HG03378 (cell line): Measurements from ENCODE around the gene UBE3A.
A peak's percentile ranks its signal among the peaks of the same experiment; 100 is the strongest.
"Not testable (repeated sequence)": the region's sequence is repeated elsewhere in the genome, so short reads cannot be mapped to it uniquely, and the experiment has no call there.

Experiments used
- ATAC-seq: cut with Tn5 transposase; IDR thresholded peaks from one replicate; pipeline ENCODE4 v1.9.1; 2021; ENCODE audit warnings: mild to moderate bottlenecking, moderate library complexity; ENCODE audit not compliant: unreplicated experiment

UBE3A gene

DNA sequence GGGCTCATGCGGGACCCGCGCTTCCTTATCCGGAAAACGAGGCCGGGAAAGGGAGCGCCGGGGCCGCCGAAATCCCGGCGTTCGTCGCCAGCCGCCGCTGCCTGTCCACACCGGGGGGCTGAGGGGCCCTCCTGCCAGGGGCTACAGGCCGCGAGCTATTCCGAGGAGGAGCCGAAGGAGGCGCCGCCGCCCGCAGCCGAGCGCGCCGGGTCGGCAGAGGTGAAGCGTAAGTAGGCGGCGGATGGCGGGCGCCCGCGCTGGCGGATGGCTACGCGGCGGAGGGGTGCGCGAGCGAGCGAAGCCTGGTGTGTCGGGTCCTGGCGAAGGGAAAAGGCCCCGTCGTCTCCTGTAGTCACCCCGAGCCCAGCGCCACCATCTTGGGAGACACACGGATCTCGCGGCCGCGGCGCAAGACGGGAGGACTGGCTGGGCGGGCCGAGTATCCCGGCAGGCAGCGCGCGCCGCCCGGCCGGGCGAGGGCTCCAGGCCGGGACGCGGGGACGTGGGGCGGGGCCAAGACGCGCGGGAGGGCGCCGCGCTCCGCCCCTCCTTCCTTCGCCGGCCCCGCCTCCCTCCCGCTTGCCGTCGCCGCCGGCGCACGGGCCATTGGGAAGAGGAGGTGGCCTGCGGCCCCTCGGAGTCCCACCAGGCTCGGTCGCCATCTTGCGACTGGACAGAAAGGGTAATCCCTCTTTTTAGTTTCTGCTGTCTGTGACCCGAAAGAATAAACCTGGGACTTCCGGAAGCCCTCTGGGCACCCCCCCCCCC lies at the start of gene UBE3A:
Gene UBE3A, minus strand, starts transcription at position 424 of the 768 bp plus-strand sequence. CDS start 29,917 bp downstream, outside the sequence.
- peak; percentile 67 for ATAC-seq

DNA sequence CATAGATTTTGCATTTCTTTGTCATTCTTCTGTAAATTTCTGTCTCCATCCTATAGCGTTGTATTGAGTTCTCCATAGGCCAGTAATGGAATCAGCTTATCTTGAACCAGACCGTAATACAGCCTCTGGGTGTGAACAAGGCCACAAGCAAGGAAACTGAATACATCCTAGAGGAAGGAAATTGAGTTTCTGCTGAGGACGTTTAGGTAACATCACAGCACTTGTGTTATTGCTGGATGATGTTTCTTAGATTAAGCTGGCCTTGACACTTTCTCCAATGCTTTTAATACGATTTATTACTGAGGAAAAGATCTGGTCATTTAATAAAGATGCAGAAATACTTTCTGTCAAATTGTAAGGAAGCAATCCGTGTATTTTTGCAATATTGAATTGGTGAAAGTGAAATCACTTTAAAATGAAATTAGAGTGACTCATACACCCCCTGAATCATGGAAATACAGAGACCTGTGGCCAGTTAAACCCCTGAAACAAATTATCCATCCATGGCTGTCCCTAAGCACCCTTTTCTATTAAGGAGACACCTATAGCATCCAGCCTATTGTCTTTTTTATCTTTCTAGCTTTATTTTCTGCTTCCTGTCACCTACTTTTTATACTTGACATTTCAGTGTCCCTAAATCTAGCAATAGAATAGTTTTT lies 48.5 kb upstream of the UBE3A start:
- no peak for ATAC-seq

DNA sequence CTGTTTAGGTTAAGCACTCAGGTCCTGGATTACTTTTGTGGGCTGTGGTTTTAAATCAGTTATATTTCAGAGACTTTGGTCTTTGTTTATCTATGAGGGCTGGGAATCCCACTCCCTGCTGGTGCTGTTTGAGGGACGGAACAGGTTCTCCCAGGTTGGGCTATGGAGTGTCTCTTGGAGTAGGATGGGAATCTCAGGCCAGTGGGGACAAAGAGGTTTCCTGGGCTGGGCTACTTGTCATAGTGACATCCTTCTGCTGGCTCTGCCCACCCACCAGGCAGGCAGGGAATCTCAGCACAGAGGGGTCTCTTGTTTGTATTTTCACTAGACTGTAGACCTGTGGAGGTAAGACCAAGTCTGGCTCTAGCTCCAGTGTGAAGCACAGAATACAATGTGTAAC lies 47.2 kb upstream of the UBE3A start:
- ATAC-seq, result no peak

DNA sequence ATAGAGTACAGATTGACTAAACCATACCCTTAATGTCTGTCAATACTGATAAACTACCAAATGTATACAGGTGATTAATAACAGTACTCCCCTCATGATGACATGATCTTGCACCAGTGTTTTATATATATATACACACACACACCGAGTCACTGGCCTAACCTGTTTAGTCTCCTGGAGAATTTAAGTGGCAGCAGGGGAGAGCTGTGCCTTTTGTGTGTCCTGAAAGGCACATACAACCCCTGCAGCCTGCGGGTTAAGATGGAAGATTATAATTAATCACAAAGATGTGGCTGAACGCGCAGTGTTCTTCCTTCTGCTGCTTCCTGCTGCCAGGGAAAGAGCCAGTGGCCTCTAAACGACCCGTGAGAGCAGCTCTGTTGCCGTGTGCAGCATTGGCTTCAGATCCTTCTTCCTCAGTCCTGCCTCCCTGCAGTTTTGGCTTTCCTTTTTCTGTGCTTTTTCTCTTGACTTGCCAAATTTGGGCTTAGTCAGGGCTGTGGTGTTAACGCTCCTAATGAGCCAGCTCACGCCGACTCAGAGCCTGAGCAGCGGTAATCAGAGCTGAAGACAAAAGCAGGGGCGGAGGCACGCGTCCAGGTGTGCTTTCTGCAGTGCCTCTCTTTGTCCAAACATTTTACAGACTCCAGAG lies 42.5 kb upstream of the UBE3A start:
- no peak for ATAC-seq

DNA sequence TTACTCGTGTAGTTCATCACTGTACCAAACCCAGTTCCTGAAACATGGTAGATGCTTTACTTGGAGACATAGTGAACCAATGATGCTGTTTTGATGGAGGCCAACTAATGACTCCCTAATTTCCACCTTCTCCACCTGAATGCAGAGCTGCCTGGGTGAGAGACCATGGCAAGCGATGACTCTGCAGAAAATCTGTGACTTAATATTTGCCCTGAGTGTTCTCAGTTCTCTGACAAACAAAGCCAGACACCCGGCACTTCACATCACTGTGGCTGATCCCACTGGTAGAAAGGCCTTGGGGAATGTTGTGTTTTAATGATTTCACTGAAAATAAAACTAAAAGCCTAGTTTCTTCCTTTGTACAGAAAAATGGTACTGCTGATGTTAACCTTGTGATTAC lies 39.5 kb upstream of the UBE3A start:
- ATAC-seq, result no peak

DNA sequence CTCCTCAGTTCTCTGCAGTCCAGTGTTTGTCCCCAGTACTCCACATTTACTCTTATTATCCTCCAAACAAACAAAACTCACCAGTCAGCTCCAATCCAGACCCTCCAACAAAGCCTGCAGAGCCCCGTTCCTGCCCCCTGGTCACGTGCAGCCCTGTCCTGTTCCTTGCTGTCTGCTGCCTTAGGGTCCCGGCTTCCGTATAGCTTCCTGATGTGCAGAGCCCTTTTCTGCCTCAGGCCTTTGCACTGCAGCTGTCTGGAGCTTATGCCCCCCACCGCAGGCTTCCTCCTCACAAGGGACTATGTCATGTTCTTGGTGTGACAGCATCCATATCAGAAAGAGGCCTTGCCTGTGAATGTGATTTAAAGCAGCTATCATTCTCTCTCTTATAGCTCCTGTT lies 39.0 kb upstream of the UBE3A start:
- no peak for ATAC-seq

DNA sequence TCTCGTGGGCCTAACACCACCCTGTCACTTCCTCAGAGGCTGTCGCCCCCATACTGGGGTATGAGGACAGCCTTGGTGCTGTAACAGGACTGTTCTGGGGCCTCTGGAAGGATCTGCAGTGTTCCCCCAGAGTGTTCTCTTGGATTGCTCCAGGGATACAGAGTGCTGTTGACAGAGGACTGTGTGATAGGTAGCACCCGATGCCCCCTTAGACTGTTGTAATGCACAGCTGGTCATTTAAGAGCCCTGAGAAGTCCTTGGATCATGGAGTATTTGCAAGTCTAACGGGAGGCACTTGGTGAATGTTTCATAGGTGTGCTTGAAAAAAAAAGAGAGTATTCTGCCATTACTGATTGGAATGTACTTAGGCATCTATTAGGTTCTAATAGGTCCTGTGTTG lies 35.4 kb upstream of the UBE3A start:
- no peak for ATAC-seq

DNA sequence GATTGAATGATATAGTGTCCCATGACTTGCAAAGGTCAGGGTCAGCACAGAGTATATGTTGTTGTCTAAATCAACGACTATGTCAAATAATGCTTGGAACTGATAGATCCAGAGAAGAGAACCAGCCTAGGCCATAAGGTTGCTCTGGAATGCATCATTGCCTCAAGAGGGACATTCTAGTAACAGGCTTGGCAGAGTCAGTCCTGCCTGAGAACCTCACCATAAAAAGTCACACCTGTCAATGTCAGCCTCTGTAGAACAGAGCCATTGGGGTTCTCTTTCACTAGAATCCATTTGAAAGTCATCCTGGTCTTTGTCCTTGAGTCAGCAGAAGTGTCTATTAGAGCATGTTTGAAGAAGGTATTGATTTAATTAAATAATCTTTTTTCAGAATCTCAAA lies 31.4 kb upstream of the UBE3A start:
- ATAC-seq, result no peak

DNA sequence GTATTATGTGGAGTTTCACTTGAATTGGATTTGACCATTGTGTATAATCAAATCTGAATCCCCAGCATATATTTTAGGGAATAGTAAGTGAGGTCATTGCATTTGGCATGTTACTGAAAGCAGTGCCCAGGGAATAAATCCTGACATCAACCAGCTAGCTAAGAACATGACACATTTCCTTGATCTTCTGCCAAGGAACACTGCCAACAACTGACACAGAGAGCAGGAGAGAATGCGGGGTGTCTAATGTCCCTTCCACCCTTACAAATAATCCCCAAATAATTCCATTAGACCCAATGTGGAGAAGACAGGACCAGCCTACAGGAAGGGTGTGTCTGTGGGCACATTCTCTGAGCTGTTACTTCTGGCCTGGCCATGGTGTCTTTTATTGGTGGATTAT lies 30.6 kb upstream of the UBE3A start:
- no peak for ATAC-seq

DNA sequence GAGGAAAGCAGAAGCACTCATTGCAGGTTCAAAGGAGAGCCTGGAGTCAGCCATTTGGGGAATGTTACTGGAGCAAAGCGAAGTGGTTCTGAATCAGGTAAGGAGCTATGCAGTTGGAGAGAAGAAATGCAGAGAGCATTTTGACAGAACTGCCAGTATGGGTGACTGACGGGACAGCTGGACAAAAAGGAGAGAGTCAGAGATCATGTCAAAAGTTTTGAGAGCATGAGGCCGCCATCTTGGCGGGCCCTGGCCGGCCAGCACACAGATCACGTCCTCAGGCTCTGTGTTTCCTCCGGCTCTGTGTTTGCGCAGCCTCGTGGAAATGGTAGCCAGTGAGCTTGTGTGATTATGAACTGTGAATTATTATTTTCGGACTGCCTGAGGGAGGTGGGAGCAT lies 29.8 kb upstream of the UBE3A start:
- no peak for ATAC-seq

DNA sequence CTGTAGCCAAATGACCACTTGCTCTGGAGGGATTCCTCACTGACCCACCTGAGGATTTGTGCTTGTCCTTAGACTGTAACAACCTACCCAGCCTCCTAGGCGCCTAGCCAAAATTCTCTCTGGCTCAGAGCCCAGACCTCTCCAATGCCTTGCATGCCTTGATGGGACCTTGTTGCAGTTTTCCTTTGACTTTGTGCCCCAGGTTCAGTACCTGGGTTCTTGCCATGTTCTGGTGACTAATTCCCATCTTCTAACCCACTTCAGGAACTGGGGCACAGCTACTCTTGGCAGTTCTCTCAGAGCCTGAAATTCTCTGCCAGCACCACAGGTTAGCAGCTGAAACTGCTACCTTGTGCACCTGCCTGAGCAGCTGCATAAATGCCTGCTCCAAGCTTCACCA lies 27.0 kb upstream of the UBE3A start:
- ATAC-seq, result no peak

DNA sequence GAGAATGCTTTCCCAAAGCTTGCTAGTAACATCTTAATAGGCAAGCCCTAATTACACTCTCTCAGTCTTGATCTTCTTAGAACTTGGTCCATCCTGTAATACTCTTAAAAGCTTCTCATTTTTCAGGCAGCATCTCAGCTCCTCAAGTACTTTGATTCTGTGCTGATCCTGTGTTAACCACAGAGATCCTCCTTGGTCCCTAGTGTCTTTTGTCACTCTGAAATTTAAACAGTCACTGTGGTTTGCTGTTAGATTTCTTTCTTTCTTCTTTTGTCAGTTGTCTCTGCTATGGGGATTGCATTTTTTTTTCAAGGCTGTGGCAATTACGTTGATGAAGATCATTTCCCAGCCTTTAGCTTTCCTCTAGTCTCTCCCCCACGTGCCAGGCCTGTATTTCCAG lies 26.0 kb upstream of the UBE3A start:
- no peak for ATAC-seq

DNA sequence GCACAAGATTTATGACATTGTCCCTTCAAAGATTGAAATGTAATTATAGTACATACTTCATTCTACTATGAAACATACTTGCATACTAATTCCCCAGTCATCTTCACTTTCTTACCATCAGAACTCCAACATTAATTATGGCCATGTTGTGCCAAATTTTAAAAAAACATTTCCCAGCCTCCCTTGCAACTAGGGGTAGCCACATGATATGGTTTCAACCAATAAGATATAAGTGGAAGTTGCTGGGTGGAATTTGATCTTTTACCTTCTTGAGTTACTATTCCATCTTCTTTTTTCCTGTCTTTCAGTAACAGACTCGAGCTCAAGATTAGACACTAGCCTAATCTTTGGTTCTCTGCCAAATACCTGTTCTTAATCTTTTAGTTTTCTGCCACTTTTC lies 25.6 kb upstream of the UBE3A start:
- ATAC-seq, result no peak

DNA sequence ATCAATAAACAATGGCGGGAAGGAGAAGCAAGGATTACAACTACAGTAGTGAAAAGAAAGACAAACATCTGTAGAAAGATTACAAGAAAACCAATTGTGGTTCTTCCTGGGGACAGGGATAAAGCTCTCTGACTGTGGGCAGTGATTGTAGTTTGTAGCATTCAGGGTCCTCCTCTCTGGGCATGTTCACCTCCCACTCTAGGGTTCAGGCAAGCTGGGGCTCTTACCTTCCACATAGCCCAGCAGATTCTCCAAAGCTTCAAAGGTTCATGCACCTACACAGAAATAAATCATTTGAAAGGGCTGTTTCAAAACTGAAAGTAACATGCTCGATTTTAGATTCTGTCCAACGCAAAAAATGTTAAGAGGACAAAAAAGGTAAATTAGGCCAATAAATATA lies 17.4 kb upstream of the UBE3A start:
- no peak for ATAC-seq

DNA sequence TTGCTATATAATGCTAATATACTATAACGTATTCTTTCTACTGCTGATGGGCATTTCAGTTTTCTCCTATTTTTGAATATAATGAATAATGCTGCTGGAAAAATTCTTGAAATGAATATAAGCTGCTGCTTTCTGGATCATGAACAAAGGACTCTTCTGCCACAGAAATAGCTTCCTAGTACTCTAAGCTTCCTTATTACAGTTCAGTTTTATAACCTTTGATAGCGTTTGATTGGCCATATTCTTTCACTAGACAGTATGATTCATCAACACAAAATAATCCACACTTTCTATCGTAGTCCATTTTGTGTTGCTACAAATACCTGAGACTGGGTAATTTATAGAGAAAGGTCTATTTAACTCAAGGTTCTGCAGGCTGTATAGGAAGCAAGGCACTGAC lies 16.4 kb upstream of the UBE3A start:
- no peak for ATAC-seq

DNA sequence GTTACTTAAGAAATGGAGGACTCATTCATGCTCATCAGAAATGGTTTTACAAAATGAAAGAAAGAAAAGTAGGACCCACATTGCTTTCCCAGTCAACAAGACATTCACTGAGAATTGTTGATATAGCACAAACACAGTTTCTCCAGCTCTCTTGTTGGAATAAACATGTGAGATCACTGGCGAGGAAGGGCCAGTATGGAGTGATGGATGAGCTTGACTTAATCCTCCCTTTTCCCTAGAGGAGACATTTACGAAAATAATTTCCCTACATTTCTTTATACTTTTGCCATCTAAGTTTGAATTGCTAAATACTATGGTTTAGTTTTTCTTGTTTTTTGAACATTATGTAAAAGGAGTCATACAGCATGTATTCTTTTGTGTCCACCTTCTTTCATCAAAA lies 15.9 kb upstream of the UBE3A start:
- no peak for ATAC-seq

DNA sequence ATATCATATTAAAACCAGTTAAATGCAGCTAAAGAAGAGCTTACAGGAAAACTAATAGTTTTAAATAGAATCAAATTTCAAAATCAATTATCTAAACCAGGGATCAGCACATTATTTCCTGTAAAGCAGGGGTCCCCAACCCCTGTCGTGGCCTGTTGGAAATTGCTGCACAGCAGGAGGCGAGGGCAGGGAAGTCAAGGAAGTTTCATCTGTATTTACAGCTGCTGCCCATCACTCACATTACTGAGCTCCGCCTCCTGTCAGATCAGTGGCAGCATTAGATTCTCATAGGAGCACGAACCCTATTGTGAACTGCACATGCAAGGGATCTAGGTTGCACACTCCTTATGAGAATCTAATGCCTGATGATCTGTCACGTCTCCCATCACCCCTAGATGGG lies 14.4 kb upstream of the UBE3A start:
- not testable (repeated sequence) for ATAC-seq

DNA sequence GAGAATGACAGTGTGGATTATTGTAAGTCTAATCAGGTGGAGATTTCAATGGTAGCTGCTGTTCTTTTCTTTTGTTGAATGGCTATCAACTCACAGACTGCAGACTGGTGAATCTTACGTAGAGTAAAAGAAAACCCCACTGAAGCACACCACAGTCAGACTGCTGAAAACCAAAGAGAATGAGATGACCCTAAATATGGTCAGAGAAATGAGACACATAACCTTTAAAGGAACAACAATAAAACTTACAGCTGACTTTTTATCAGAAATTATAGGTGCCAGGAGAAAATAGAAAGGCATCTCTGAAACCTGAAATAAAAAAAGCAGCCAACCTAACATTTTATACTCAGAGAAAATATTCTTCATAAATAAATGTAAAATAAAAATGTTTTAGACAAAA lies 12.7 kb upstream of the UBE3A start:
- no peak for ATAC-seq

DNA sequence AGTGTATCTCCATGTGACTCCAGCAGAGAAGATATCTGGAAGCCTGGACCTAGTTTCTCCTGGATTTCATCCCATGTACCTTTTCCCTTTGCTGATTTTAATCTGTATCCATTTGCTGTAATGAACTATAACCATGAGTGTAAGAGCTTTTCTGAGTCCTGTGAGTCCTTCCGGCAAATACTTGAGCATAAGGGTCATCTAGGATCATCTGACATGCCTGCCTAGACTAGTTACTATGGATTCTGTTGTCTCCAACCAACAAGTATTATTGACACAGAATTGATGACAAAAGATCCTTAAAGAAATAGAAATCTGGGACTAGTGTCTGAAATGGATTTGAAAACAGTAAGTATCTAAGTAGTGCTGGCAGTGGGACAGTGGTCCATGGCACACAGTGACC lies 11.3 kb upstream of the UBE3A start:
- no peak for ATAC-seq

DNA sequence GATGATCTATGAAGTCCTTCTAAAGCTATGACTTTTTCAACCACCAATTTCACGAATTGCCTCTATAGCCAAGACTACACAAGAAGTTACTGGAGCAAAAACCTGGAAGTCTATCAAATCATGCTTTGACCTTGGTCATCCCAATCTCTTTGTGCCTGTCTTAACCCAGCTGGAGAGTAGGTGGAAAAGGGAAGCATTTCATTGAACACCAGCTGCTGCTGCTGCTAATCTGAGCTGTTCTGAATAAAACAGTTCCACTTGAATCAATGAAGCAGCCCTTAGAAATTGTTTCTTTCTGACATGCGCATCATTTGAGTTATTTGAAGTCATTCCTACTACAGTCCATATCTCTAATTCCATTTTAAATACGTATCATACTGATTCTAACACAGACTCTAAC lies 7.3 kb upstream of the UBE3A start:
- ATAC-seq, result no peak

DNA sequence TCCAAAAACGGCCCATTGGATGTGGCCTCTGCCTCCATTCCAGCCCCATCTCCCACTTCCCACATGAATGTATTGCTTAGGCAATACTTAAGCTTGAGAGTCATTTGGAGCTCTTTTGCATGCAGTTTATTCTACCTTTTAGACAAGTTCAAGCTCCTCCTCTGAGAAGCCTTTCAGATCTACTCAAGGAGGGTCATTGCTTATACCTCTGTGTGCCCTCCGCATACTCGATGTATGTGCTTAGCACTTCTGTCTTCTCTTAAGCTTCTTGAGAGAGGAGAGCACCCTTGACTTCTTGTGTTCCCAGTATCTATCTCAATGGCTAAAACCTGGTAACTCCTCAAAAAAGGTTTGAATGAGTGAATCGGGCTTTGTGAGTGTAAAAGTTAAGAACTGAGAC lies 6.6 kb upstream of the UBE3A start:
- ATAC-seq, result no peak

DNA sequence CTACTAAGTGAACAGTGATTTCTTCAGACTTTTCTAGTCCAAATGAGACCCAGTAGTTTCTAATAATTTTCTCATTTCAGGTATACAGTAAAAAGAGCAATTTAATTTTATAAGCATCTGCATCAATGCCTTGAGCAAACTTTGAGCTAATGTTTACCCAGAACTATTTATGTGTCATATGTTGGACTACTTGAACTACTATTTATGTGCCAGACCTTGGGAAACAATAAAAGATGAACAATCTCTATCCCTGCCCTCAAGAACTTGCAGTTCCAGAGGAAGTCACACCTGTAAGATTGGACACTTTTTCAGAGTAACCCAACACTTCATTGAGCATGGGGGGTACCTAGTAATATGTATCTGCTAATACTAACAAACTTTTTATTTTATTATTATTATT lies 2.3 kb upstream of the UBE3A start:
- no peak for ATAC-seq
